Liver (tissue), 9 donors: ENCODE measurements around the gene DSCAM. TPM values are rescaled to one million over a fixed set of nuclear protein-coding genes. Genes with fewer than 3 reads are reported as not detected.

Experiments used
- DNase-seq: peaks from one replicate; pipeline ENCODE4 v3.0.0-alpha.2; 2017; ENCODE audit warnings: low spot score
- H3K27ac ChIP-seq, 2 donors: one replicate each; pipeline ENCODE4 v1.7.0; 2013; ENCODE audit warnings: inconsistent platforms in 2 of 2, low read length in 2 of 2, control low read depth in 1 of 2, low read depth in 1 of 2, mild to moderate bottlenecking in 1 of 2
- H3K27me3 ChIP-seq, 4 donors: one replicate each; pipeline versions ENCODE4 v1.6.1 to v1.7.0; 2013; ENCODE audit warnings: low read length in 3 of 4, inconsistent platforms in 1 of 4, mild to moderate bottlenecking in 1 of 4, moderate library complexity in 1 of 4; ENCODE audit not compliant: control insufficient read depth in 4 of 4, insufficient read depth in 4 of 4
- H3K36me3 ChIP-seq, 4 donors: one replicate each; pipeline versions ENCODE4 v1.6.1 to v1.7.0; 2013; ENCODE audit warnings: low read length in 3 of 4, mild to moderate bottlenecking in 3 of 4, low read depth in 1 of 4, moderate library complexity in 1 of 4; ENCODE audit not compliant: control insufficient read depth in 4 of 4, insufficient read depth in 3 of 4
- H3K4me1 ChIP-seq, 4 donors: one replicate each; pipeline versions ENCODE4 v1.6.1 to v1.7.0; 2013; ENCODE audit warnings: low read length in 3 of 4, mild to moderate bottlenecking in 3 of 4, moderate library complexity in 1 of 4; ENCODE audit not compliant: control insufficient read depth in 4 of 4, insufficient read depth in 4 of 4
- H3K4me3 ChIP-seq, 3 donors: one replicate each; pipeline versions ENCODE4 v1.6.1 to v1.7.0; 2013; ENCODE audit warnings: low read length in 3 of 3, control low read depth in 1 of 3, low read depth in 1 of 3, mild to moderate bottlenecking in 1 of 3
- H3K9ac ChIP-seq, 2 donors: one replicate each; pipeline ENCODE4 v1.7.0; 2013; ENCODE audit warnings: low read length in 2 of 2, mild to moderate bottlenecking in 2 of 2, moderate library complexity in 2 of 2, control low read depth in 1 of 2, low read depth in 1 of 2
- H3K9me3 ChIP-seq, 4 donors: one replicate each; pipeline versions ENCODE4 v1.6.1 to v1.7.0; 2013; ENCODE audit warnings: low read length in 3 of 4; ENCODE audit not compliant: control insufficient read depth in 4 of 4
- ATF3 ChIP-seq: IDR thresholded peaks from 2 replicates; pipeline ENCODE4 v1.6.1; 2016; ENCODE audit warnings: antibody characterized with exemption
- EGR1 ChIP-seq, 2 donors: IDR thresholded peaks; 2 replicates each; pipeline ENCODE4 v1.6.1; 2016 to 2018; ENCODE audit warnings: antibody characterized with exemption in 2 of 2, low read depth in 2 of 2
- FOXA1 ChIP-seq: IDR thresholded peaks from 2 replicates; pipeline ENCODE4 v1.6.1; 2016; ENCODE audit warnings: antibody characterized with exemption
- FOXA2 ChIP-seq: IDR thresholded peaks from 2 replicates; pipeline ENCODE4 v1.6.1; 2016; ENCODE audit warnings: antibody characterized with exemption
- GABPA ChIP-seq, 2 donors: IDR thresholded peaks in 1 of 2; conservative IDR thresholded peaks in 1 of 2; 2 replicates each; pipeline ENCODE4 v1.6.1; 2016; ENCODE audit warnings: antibody characterized with exemption in 2 of 2, mild to moderate bottlenecking in 1 of 2, moderate library complexity in 1 of 2
- HNF4A ChIP-seq, 2 donors: conservative IDR thresholded peaks; 2 replicates each; pipeline ENCODE4 v1.6.1; 2016; ENCODE audit warnings: antibody characterized with exemption in 2 of 2, mild to moderate bottlenecking in 2 of 2
- HNF4G ChIP-seq: IDR thresholded peaks from 2 replicates; pipeline ENCODE4 v1.6.1; 2016; ENCODE audit warnings: antibody characterized with exemption
- JUND ChIP-seq, 2 donors: IDR thresholded peaks; 2 replicates each; pipeline ENCODE4 v1.6.1; 2016; ENCODE audit warnings: antibody characterized with exemption in 2 of 2
- MAX ChIP-seq: IDR thresholded peaks from 2 replicates; pipeline ENCODE4 v1.6.1; 2016; ENCODE audit warnings: antibody characterized with exemption
- NR2F2 ChIP-seq: IDR thresholded peaks from 2 replicates; pipeline ENCODE4 v1.6.1; 2016; ENCODE audit warnings: antibody characterized with exemption
- RAD21 ChIP-seq, 2 donors: IDR thresholded peaks; 2 replicates each; pipeline ENCODE4 v1.6.1; 2016; ENCODE audit warnings: antibody characterized with exemption in 2 of 2, mild to moderate bottlenecking in 2 of 2
- REST ChIP-seq: IDR thresholded peaks from 2 replicates; pipeline ENCODE4 v1.6.1; 2016; ENCODE audit warnings: antibody characterized with exemption, mild to moderate bottlenecking
- RXRA ChIP-seq, 2 donors: IDR thresholded peaks; 2 replicates each; pipeline ENCODE4 v1.6.1; 2017 to 2018; ENCODE audit warnings: antibody characterized with exemption in 2 of 2, mild to moderate bottlenecking in 1 of 2
- SP1 ChIP-seq: IDR thresholded peaks from 2 replicates; pipeline ENCODE4 v1.6.1; 2018; ENCODE audit warnings: antibody characterized with exemption, mild to moderate bottlenecking
- TAF1 ChIP-seq: conservative IDR thresholded peaks from 2 replicates; pipeline ENCODE4 v1.6.1; 2016; ENCODE audit warnings: antibody characterized with exemption, mild to moderate bottlenecking
- YY1 ChIP-seq: IDR thresholded peaks from 2 replicates; pipeline ENCODE4 v1.6.1; 2016; ENCODE audit warnings: antibody characterized with exemption, mild to moderate bottlenecking
- ZBTB33 ChIP-seq: IDR thresholded peaks from 2 replicates; pipeline ENCODE4 v1.6.1; 2016; ENCODE audit warnings: antibody characterized with exemption
- WGBS: extraction: QIAGEN DNeasy Blood & Tissue Kit; methylation state at CpG from one replicate; pipeline ENCODE4 v1.1.7; 2013; 5-methylcytosine and 5-hydroxymethylcytosine counted together
- polyA plus RNA-seq, 2 donors: library from polyadenylated mRNA; stranded (reverse) in 1 of 2; unstranded in 1 of 2; fragments of 200-250 nt in 1 of 2; fragments of >200 nt in 1 of 2; fragmentation: Nextera tagmentation in 1 of 2; extraction: Ambion mirVana in 1 of 2; gene quantifications; one replicate each; pipeline versions ENCODE4 v1.2.1 to v1.2.3, GENCODE V29; 2013 to 2015
- total RNA-seq, 2 donors: library from RNA; depleted of rRNA; stranded (reverse); fragments of >200 nt; gene quantifications; one replicate each; pipeline ENCODE4 v1.2.3, GENCODE V29; 2014
- donor health status: healthy.
- donor health status: healthy.
- donor health status: healthy.
- donor health status: healthy.
- donor health status: healthy.

The DSCAM gene
- total and polyA plus RNA-seq, 4 donors = 0.02 to 0.23 (median 0.10) TPM

- Histone ChIP-seq H3K4me1 (no peaks in the 10 kb centered on the region), H3K27ac (no peak overlapping the region), H3K27me3 (no peaks in the 10 kb centered on the region), H3K36me3 (no peaks in the 10 kb centered on the region), H3K9me3 (no peaks in the 10 kb centered on the region), H3K9ac (no peak overlapping the region), H3K4me3 (no peak overlapping the region)
- WGBS = 71% methylated on average over 8 of the region's 8 CpGs
- no peak for TF ChIP-seq GABPA (IDR thresholded peaks at IDR 0.05 in 1 of 2, conservative IDR thresholded peaks at IDR 0.05 in 1 of 2)
- TF ChIP-seq SP1 = no peak
- no peak for TF ChIP-seq HNF4G
- no peak for TF ChIP-seq TAF1
- TF ChIP-seq FOXA2 = no peak
- no peak for TF ChIP-seq YY1
- no peak for TF ChIP-seq NR2F2
- no peak for TF ChIP-seq MAX
- no peak for TF ChIP-seq FOXA1
- no peak for DNase-seq
Measured at GRCh38 chr21:40141621-40142020, 705.3 kb downstream of the DSCAM start.

- no peak overlapping the region for H3K9ac ChIP-seq
- no peaks in the 10 kb centered on the region for H3K36me3 ChIP-seq
- DNase-seq = no peak
- no peaks in the 10 kb centered on the region for H3K9me3 ChIP-seq
- H3K4me3 ChIP-seq = no peak overlapping the region
- no peak for TF ChIP-seq ZBTB33
- no peak for TF ChIP-seq HNF4G
- TF ChIP-seq SP1 = no peak
- TF ChIP-seq MAX = no peak
- no peak for TF ChIP-seq RXRA (IDR thresholded peaks at IDR 0.05)
- no peak for TF ChIP-seq RAD21 (IDR thresholded peaks at IDR 0.05)
- no peak for TF ChIP-seq ATF3
- TF ChIP-seq REST = no peak
- no peak for TF ChIP-seq YY1
- no peak for TF ChIP-seq JUND (IDR thresholded peaks at IDR 0.05)
- no peak for TF ChIP-seq FOXA2
- TF ChIP-seq EGR1 (IDR thresholded peaks at IDR 0.05; ENCODE audit: low read depth in 2 of 2) = no peak
- TF ChIP-seq HNF4A (conservative IDR thresholded peaks at IDR 0.05) = no peak
- no peaks in the 10 kb centered on the region for H3K27me3 ChIP-seq
- H3K27ac ChIP-seq = no peak overlapping the region
- 76% methylated on average over 3 of the region's 3 CpGs for WGBS
- H3K4me1 ChIP-seq = no peaks in the 10 kb centered on the region
Measured at GRCh38 chr21:40140675-40141074, 706.3 kb downstream of the DSCAM start.
